GM15510 (cell line): ENCODE data around the gene OGFR.

Experiments
- POLR2A ChIP-seq: IDR thresholded peaks from 3 replicates; pipeline ENCODE4 v1.6.1; 2011; ENCODE audit warnings: borderline replicate concordance; ENCODE audit not compliant: insufficient read length; ENCODE audit errors: extremely low read depth

OGFR gene

GRCh38 chr20:62825986-62826645 lies 21.5 kb downstream of the OGFR start:
- no peak for TF ChIP-seq POLR2A

- no peak for TF ChIP-seq POLR2A
Observed at GRCh38 chr20:62826646-62827310, 22.1 kb downstream of the OGFR start.

GRCh38 chr20:62827311-62828038 lies 22.8 kb downstream of the OGFR start:
- TF ChIP-seq POLR2A, result no peak

- no peak for TF ChIP-seq POLR2A
Observed at GRCh38 chr20:62828051-62828450, 23.4 kb downstream of the OGFR start.

- no peak for TF ChIP-seq POLR2A
Observed at GRCh38 chr20:62828511-62829230, 24.0 kb downstream of the OGFR start.

GRCh38 chr20:62829231-62830230 lies 24.9 kb downstream of the OGFR start:
- no peak for TF ChIP-seq POLR2A

GRCh38 chr20:62830251-62830650 lies 25.6 kb downstream of the OGFR start:
- TF ChIP-seq POLR2A, result no peak

GRCh38 chr20:62830821-62831220 lies 26.2 kb downstream of the OGFR start:
- TF ChIP-seq POLR2A, result no peak

- no peak for TF ChIP-seq POLR2A
Observed at GRCh38 chr20:62831361-62831788, 26.7 kb downstream of the OGFR start.

- TF ChIP-seq POLR2A, result no peak
Observed at GRCh38 chr20:62831854-62832211, 27.2 kb downstream of the OGFR start.

- TF ChIP-seq POLR2A, result no peak
Observed at GRCh38 chr20:62832212-62832922, 27.7 kb downstream of the OGFR start.

GRCh38 chr20:62832951-62833391 lies 28.3 kb downstream of the OGFR start:
- TF ChIP-seq POLR2A, result no peak

- TF ChIP-seq POLR2A, result no peak
Observed at GRCh38 chr20:62834967-62835730, 30.5 kb downstream of the OGFR start.
